Transverse colon (tissue), 4 donors: Measurements from ENCODE around the gene F7. TPM values are rescaled to one million over a fixed set of nuclear protein-coding genes. Genes with fewer than 3 reads are reported as not detected.

ENCODE experiments used
- DNase-seq: peaks from one replicate; pipeline ENCODE4 v3.0.0-alpha.2; 2019
- H3K27ac ChIP-seq, 4 donors: fragments of 200-600 bp; sonication (generic); 2 replicates each; pipeline ENCODE4 v1.5.1; 2016 to 2018; ENCODE audit warnings: inconsistent platforms in 4 of 4
- H3K27me3 ChIP-seq: fragments of 200-600 bp; sonication (generic); 2 replicates; pipeline ENCODE4 v1.5.1; 2017; ENCODE audit warnings: inconsistent platforms
- H3K36me3 ChIP-seq, 4 donors: fragments of 200-600 bp; sonication (generic); 2 replicates each; pipeline ENCODE4 v1.5.1; 2017 to 2019; ENCODE audit warnings: inconsistent platforms in 4 of 4
- H3K4me1 ChIP-seq, 4 donors: fragments of 200-600 bp; sonication (generic); 2 replicates each; pipeline ENCODE4 v1.5.1; 2017 to 2020; ENCODE audit warnings: inconsistent platforms in 4 of 4
- H3K4me3 ChIP-seq, 4 donors: fragments of 200-600 bp; sonication (generic); 1 replicate in 1 of 4; 2 replicates in 3 of 4; pipeline versions ENCODE4 v1.5.1 to v1.6.1; 2017 to 2019; ENCODE audit warnings: inconsistent platforms in 4 of 4
- H3K9me3 ChIP-seq, 2 donors: fragments of 200-600 bp; sonication (generic); 2 replicates each; pipeline ENCODE4 v1.5.1; 2017 to 2019; ENCODE audit warnings: inconsistent platforms in 2 of 2
- CTCF ChIP-seq, 5 experiments: fragments of 200-600 bp in 3 of 5; fragments of 450-650 bp in 2 of 5; sonication (generic) in 3 of 5; IDR thresholded peaks; 1 replicate in 2 of 5; 2 replicates in 3 of 5; pipeline ENCODE4 v1.5.1; 2016 to 2017; ENCODE audit warnings: antibody characterized with exemption in 5 of 5, inconsistent platforms in 3 of 5, mild to moderate bottlenecking in 2 of 5, moderate library complexity in 1 of 5
- EP300 ChIP-seq: sonication (generic); formaldehyde crosslinking; IDR thresholded peaks from one replicate; pipeline ENCODE4 v1.6.1; 2017; ENCODE audit warnings: antibody characterized with exemption, low read depth
- POLR2A ChIP-seq: fragments of 450-650 bp; IDR thresholded peaks from one replicate; pipeline ENCODE4 v1.6.1; 2016; ENCODE audit warnings: antibody characterized with exemption, mild to moderate bottlenecking, moderate library complexity
- POLR2AphosphoS5 ChIP-seq, 3 donors: sonication (generic); formaldehyde crosslinking; IDR thresholded peaks; one replicate each; pipeline ENCODE4 v1.6.1; 2016; ENCODE audit warnings: antibody characterized with exemption in 3 of 3
- WGBS, 2 donors: methylation state at CpG; one replicate each; pipeline ENCODE4 v1.1.5; 2018; ENCODE audit warnings: low coverage in 1 of 2; 5-methylcytosine and 5-hydroxymethylcytosine counted together
- in situ Hi-C, 4 donors: fragments of 200-750 bp; cut with MboI; loops; one replicate each; pipeline versions ENCODE4 v1.15.0 to v1.15.1; 2017; ENCODE audit warnings: low sequenced_read_pairs in 3 of 4, low pct_ligation_motif_present in 1 of 4, low pct_unique_long_range_greater_than_20kb in 1 of 4
- intact Hi-C: fragments of 100-400 bp; cut with DNase I; formaldehyde crosslinking; loops from one replicate; pipeline ENCODE4 v1.15.1; 2023; ENCODE audit warnings: low total_unique reads
- total RNA-seq, 4 donors: library from RNA; depleted of rRNA; stranded (reverse); fragments of >200 nt; gene quantifications; one replicate each; pipeline ENCODE4 v1.1.0, GENCODE V29; 2016

F7 gene
- total RNA-seq, 4 donors from 2014 or later: not detected

- Histone ChIP-seq H3K27ac (no peak overlapping the region), H3K9me3 (no peaks in the 10 kb centered on the region), H3K36me3 (no peaks in the 10 kb centered on the region), H3K27me3 (no peaks in the 10 kb centered on the region), H3K4me1 (no peaks in the 10 kb centered on the region), H3K4me3 (no peak overlapping the region)
- DNase-seq: no peak
- no peak for TF ChIP-seq POLR2A
- no peak for TF ChIP-seq CTCF (IDR thresholded peaks at IDR 0.05)
- no peak for TF ChIP-seq EP300
- TF ChIP-seq POLR2AphosphoS5 (IDR thresholded peaks at IDR 0.05): no peak
- in situ Hi-C loops (no loop called here), intact Hi-C loops (no loop called here)
- WGBS, 2 donors: 95% methylated on average over 18 of the region's 18 CpGs; no CpG with 5 or more reads in 1 of the 2 donors
Observed at GRCh38 chr13:113074401-113074800, 31.2 kb upstream of the F7 start.

- TF ChIP-seq POLR2A (no peak), CTCF (IDR thresholded peaks at IDR 0.05) (no peak), POLR2AphosphoS5 (IDR thresholded peaks at IDR 0.05) (no peak), EP300 (no peak)
- H3K27ac ChIP-seq: no peak overlapping the region
- no peak for DNase-seq
- WGBS, 2 donors: 95% methylated on average over 19 of the region's 22 CpGs; no CpG with 5 or more reads in 1 of the 2 donors
- H3K27me3 ChIP-seq: no peaks in the 10 kb centered on the region
- no peaks in the 10 kb centered on the region for H3K36me3 ChIP-seq
- no peak overlapping the region for H3K4me3 ChIP-seq
- intact Hi-C loops (no loop called here), in situ Hi-C loops (no loop called here)
- no peaks in the 10 kb centered on the region for H3K4me1 ChIP-seq
- no peaks in the 10 kb centered on the region for H3K9me3 ChIP-seq
Observed at GRCh38 chr13:113074876-113075275, 30.7 kb upstream of the F7 start.

- whole genome bisulfite sequencing, 2 donors: 96 to 97% methylated on average over 6 to 17 of the region's 17 CpGs
- no peak for TF ChIP-seq POLR2AphosphoS5 (IDR thresholded peaks at IDR 0.05)
- TF ChIP-seq CTCF (IDR thresholded peaks at IDR 0.05): no peak
- no peak for TF ChIP-seq EP300
- TF ChIP-seq POLR2A: no peak
- DNase-seq: no peak
- Histone ChIP-seq H3K27me3 (no peaks in the 10 kb centered on the region), H3K36me3 (no peaks in the 10 kb centered on the region), H3K9me3 (no peaks in the 10 kb centered on the region), H3K27ac (no peak overlapping the region), H3K4me3 (no peak overlapping the region), H3K4me1 (no peaks in the 10 kb centered on the region)
- intact Hi-C loops: no loop called here
- in situ Hi-C loops: no loop called here
Observed at GRCh38 chr13:113075711-113076110, 29.9 kb upstream of the F7 start.

- in situ Hi-C loops (no loop called here), intact Hi-C loops (no loop called here)
- Histone ChIP-seq H3K27me3 (no peaks in the 10 kb centered on the region), H3K4me3 (no peak overlapping the region), H3K4me1 (no peaks in the 10 kb centered on the region), H3K36me3 (no peaks in the 10 kb centered on the region), H3K27ac (no peak overlapping the region), H3K9me3 (no peaks in the 10 kb centered on the region)
- TF ChIP-seq POLR2A: no peak
- no peak for TF ChIP-seq CTCF (IDR thresholded peaks at IDR 0.05)
- TF ChIP-seq POLR2AphosphoS5 (IDR thresholded peaks at IDR 0.05): no peak
- TF ChIP-seq EP300: no peak
- no peak for DNase-seq
- 87 to 100% methylated on average over 1 to 39 of the region's 39 CpGs for WGBS, 2 donors
Observed at GRCh38 chr13:113076681-113077401, 28.8 kb upstream of the F7 start.
